Epithelial cell of esophagus (primary cell): ENCODE results near the gene MAB21L4.

ENCODE experiments used
- DNase-seq: peaks from one replicate; pipeline ENCODE4 v3.0.0; 2010; ENCODE audit warnings: low read depth
- H3K4me3 ChIP-seq: 2 replicates; pipeline ENCODE4 v1.5.1; 2011; ENCODE audit warnings: mild to moderate bottlenecking, low read length, control low read depth
- TF ChIP-seq, protein P1 (sequence below): IDR thresholded peaks from 2 replicates; pipeline ENCODE4 v1.5.1; 2011; ENCODE audit warnings: low read depth, mild to moderate bottlenecking, low read length, control low read depth, inconsistent platforms; ENCODE audit not compliant: insufficient read depth; ENCODE audit errors: missing control alignments

Gene MAB21L4

GRCh38 chr2:240896394-240896793 lies 438 bp upstream of the MAB21L4 start:
- H3K4me3 ChIP-seq = no peak overlapping the region

GRCh38 chr2:240894836-240895558 lies 959 bp downstream of the MAB21L4 start:
- TF ChIP-seq, protein P1, sequence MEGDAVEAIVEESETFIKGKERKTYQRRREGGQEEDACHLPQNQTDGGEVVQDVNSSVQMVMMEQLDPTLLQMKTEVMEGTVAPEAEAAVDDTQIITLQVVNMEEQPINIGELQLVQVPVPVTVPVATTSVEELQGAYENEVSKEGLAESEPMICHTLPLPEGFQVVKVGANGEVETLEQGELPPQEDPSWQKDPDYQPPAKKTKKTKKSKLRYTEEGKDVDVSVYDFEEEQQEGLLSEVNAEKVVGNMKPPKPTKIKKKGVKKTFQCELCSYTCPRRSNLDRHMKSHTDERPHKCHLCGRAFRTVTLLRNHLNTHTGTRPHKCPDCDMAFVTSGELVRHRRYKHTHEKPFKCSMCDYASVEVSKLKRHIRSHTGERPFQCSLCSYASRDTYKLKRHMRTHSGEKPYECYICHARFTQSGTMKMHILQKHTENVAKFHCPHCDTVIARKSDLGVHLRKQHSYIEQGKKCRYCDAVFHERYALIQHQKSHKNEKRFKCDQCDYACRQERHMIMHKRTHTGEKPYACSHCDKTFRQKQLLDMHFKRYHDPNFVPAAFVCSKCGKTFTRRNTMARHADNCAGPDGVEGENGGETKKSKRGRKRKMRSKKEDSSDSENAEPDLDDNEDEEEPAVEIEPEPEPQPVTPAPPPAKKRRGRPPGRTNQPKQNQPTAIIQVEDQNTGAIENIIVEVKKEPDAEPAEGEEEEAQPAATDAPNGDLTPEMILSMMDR = no peak
- no peak for DNase-seq
- no peak overlapping the region for H3K4me3 ChIP-seq

More at GRCh38 chr2:240896394-240896793, 438 bp upstream of the MAB21L4 start:
- TF ChIP-seq, protein P1 = no peak
- no peak for DNase-seq

- TF ChIP-seq, protein P1 = no peak
- DNase-seq = no peak
- H3K4me3 ChIP-seq = no peak overlapping the region
Measured at GRCh38 chr2:240894006-240894405, 1.9 kb downstream of the MAB21L4 start.

- TF ChIP-seq, protein P1 = no peak
- H3K4me3 ChIP-seq = no peak overlapping the region
- peak; percentile 54 for DNase-seq
Measured at GRCh38 chr2:240893363-240893844, 2.6 kb downstream of the MAB21L4 start.

- H3K4me3 ChIP-seq = no peak overlapping the region
- TF ChIP-seq, protein P1 = no peak
- DNase-seq = no peak
Measured at GRCh38 chr2:240892925-240893324, 3.0 kb downstream of the MAB21L4 start.

- DNase-seq = no peak
- TF ChIP-seq, protein P1 = no peak
- H3K4me3 ChIP-seq = no peak overlapping the region
Measured at GRCh38 chr2:240892356-240892755, 3.6 kb downstream of the MAB21L4 start.
